ENCODE data around the gene CSNK1A1.
"Not testable (repeated sequence)": the region's sequence is repeated elsewhere in the genome, so short reads cannot be mapped to it uniquely, and the experiment has no call there.

CSNK1A1 gene

GRCh38 chr5:149572170-149572569 is 20.9 kb upstream of the CSNK1A1 start:
- DNase-seq: no peak

GRCh38 chr5:149567226-149567625 is 16.0 kb upstream of the CSNK1A1 start:
- no peak for DNase-seq

GRCh38 chr5:149564542-149565140 is 13.4 kb upstream of the CSNK1A1 start:
- DNase-seq: peak; percentile 10 to 74

GRCh38 chr5:149563466-149563865 is 12.2 kb upstream of the CSNK1A1 start:
- DNase-seq: no peak

- no peak for DNase-seq
These were observed 10.6 kb upstream of the CSNK1A1 start for GRCh38 chr5:149561848-149562247.

GRCh38 chr5:149559706-149560105 is 8.5 kb upstream of the CSNK1A1 start:
- no peak for DNase-seq

- DNase-seq: no peak
These were observed 1.4 kb upstream of the CSNK1A1 start for GRCh38 chr5:149552553-149553160.

GRCh38 chr5:149552038-149552494 is 827 bp upstream of the CSNK1A1 start:
- DNase-seq: no peak

GRCh38 chr5:149550594-149551226 is 529 bp downstream of the CSNK1A1 start:
- peak in 1 of 2 donors; percentile 4 for DNase-seq

- DNase-seq: peak; percentile 24 to 29
These were observed 1.0 kb downstream of the CSNK1A1 start for GRCh38 chr5:149550268-149550583.

GRCh38 chr5:149549461-149550267 is 1.6 kb downstream of the CSNK1A1 start:
- peak; percentile 48 to 54 for DNase-seq

GRCh38 chr5:149546974-149547373 is 4.3 kb downstream of the CSNK1A1 start:
- DNase-seq: no peak

GRCh38 chr5:149545327-149545726 is 5.9 kb downstream of the CSNK1A1 start:
- DNase-seq: no peak

GRCh38 chr5:149544028-149544420 is 7.2 kb downstream of the CSNK1A1 start:
- DNase-seq: no peak

GRCh38 chr5:149543361-149544027 is 7.7 kb downstream of the CSNK1A1 start:
- no peak for DNase-seq

- DNase-seq: no peak
These were observed 9.3 kb downstream of the CSNK1A1 start for GRCh38 chr5:149541893-149542292.

- no peak for DNase-seq
These were observed 11.2 kb downstream of the CSNK1A1 start for GRCh38 chr5:149540089-149540488.

- no peak for DNase-seq
These were observed 13.8 kb downstream of the CSNK1A1 start for GRCh38 chr5:149537374-149537975.

- not testable (repeated sequence) for DNase-seq
These were observed 15.5 kb downstream of the CSNK1A1 start for GRCh38 chr5:149535787-149536186.

- no peak for DNase-seq
These were observed 18.8 kb downstream of the CSNK1A1 start for GRCh38 chr5:149532413-149532812.

- no peak for DNase-seq
These were observed 21.8 kb downstream of the CSNK1A1 start for GRCh38 chr5:149529463-149529862.

- no peak for DNase-seq
These were observed 22.8 kb downstream of the CSNK1A1 start for GRCh38 chr5:149528281-149529060.

Data from CD4-positive, alpha-beta T cell treated with Interleukin-1 beta for 1 hour (primary cell).